Lung (tissue), 12 donors: ENCODE results near the gene CHEK1. TPM values are rescaled to one million over a fixed set of nuclear protein-coding genes. Genes with fewer than 3 reads are reported as not detected.

Experiments used
- ATAC-seq: fragments of 200-7000 bp; cut with Tn5 transposase; one replicate; pipeline ENCODE4 v1.9.1; 2020; ENCODE audit warnings: moderate number of reproducible peaks; ENCODE audit not compliant: insufficient read depth, low FRiP score
- DNase-seq, 3 donors: peaks; one replicate each; pipeline ENCODE4 v3.0.0-alpha.2; 2013 to 2017
- H3K27ac ChIP-seq, 2 donors: one replicate each; pipeline ENCODE4 v1.5.1; 2013; ENCODE audit warnings: mild to moderate bottlenecking in 2 of 2, moderate library complexity in 2 of 2, control low read depth in 1 of 2, inconsistent platforms in 1 of 2, low read depth in 1 of 2, low read length in 1 of 2
- H3K27me3 ChIP-seq, 3 donors: one replicate each; pipeline ENCODE4 v1.5.1; 2013; ENCODE audit warnings: low read length in 2 of 3; ENCODE audit not compliant: control insufficient read depth in 3 of 3, insufficient read depth in 3 of 3
- H3K36me3 ChIP-seq, 4 donors: one replicate each; pipeline ENCODE4 v1.5.1; 2013; ENCODE audit warnings: low read length in 4 of 4, mild to moderate bottlenecking in 1 of 4, moderate library complexity in 1 of 4; ENCODE audit not compliant: control insufficient read depth in 4 of 4, insufficient read depth in 4 of 4
- H3K4me1 ChIP-seq, 5 donors: one replicate each; pipeline ENCODE4 v1.5.1; 2013; ENCODE audit warnings: low read length in 5 of 5, mild to moderate bottlenecking in 2 of 5, moderate library complexity in 1 of 5; ENCODE audit not compliant: control insufficient read depth in 5 of 5, insufficient read depth in 5 of 5
- H3K4me3 ChIP-seq: one replicate; pipeline ENCODE4 v1.5.1; 2013; ENCODE audit warnings: mild to moderate bottlenecking, control low read depth, moderate library complexity
- H3K9ac ChIP-seq, 2 donors: one replicate each; pipeline ENCODE4 v1.5.1; 2013; ENCODE audit warnings: low read length in 2 of 2, control low read depth in 1 of 2; ENCODE audit not compliant: insufficient read depth in 1 of 2
- H3K9me3 ChIP-seq, 4 donors: one replicate each; pipeline ENCODE4 v1.5.1; 2013; ENCODE audit warnings: low read length in 3 of 4, mild to moderate bottlenecking in 1 of 4, moderate library complexity in 1 of 4; ENCODE audit not compliant: control insufficient read depth in 4 of 4, insufficient read depth in 3 of 4
- CTCF ChIP-seq: IDR thresholded peaks from 2 replicates; pipeline ENCODE4 v1.5.1; 2012; ENCODE audit warnings: mild to moderate bottlenecking; ENCODE audit errors: control extremely low read depth, extremely low read depth
- WGBS, 2 donors: extraction: QIAGEN DNeasy Blood & Tissue Kit; methylation state at CpG; one replicate each; pipeline ENCODE4 v1.1.7; 2013; 5-methylcytosine and 5-hydroxymethylcytosine counted together
- polyA plus RNA-seq, 2 donors: library from polyadenylated mRNA; stranded (reverse); fragments of 200-250 nt; gene quantifications; one replicate each; pipeline ENCODE4 v1.2.1, GENCODE V29; 2013
- total RNA-seq, 2 donors: library from RNA; depleted of rRNA in 1 of 2; stranded (reverse); fragments of >200 nt in 1 of 2; gene quantifications; one replicate each; pipeline ENCODE4 v1.2.1, GENCODE V29; 2014 to 2021
- donor health status: control.
- donor health status: control.
- donor health status: Bipolar disorder and iron deficiency.
- donor health status: healthy.
- donor health status: DM: yes; HTN: yes; CAD: no.

Gene CHEK1
- total and polyA plus RNA-seq, 4 donors: 2.3 to 6.4 (median 4.1) TPM

DNA sequence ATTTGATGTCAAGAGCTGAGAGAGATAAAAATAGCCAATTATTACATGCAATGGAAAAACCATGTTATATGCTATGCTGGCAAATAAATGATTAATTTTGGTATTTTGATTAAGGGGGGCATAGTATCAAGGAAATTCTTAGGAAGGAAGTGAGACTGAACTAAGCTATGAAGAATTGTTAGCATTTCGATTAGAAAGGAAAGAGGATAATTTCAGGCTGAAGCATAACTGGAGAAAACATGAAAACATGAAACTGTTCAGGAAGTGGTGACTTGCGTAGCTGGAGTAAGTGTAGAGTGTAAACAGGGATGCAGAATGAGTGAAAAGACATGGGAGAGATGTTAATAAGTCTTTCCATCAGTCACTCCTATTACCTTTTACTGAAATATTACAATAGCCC, 49.2 kb downstream of the CHEK1 start:
- WGBS, 2 donors: 70 to 82% methylated on average over 2 of the region's 2 CpGs
- no peak overlapping the region for H3K9ac ChIP-seq
- no peak for DNase-seq
- no peaks in the 10 kb centered on the region for H3K9me3 ChIP-seq
- TF ChIP-seq CTCF: no peak
- no peak overlapping the region for H3K4me3 ChIP-seq
- no peaks in the 10 kb centered on the region for H3K27me3 ChIP-seq
- peaks cover 0 to 5% (median 2%) of the 10 kb centered on the region in 4 donors for H3K36me3 ChIP-seq
- no peak overlapping the region for H3K27ac ChIP-seq
- no peaks in the 10 kb centered on the region for H3K4me1 ChIP-seq
- ATAC-seq: no peak

DNA sequence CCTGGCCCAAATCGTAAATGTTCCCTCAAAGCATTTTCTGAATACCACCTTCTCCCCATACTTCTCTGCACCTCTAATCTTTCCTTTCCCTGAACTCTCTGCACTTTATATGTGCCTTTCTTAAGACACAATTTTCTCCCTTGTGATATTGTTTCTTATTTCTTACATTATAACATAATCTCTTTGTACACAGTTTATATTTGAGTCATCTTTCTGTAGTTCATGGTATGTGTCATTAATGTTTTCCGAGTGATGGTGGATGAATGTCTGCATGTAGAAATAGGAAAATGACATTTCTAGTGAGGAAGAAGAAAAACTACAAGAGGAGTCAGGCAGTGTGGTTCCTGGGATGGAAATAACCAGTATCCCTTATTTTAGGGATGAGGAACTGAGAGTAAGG, 50.2 kb downstream of the CHEK1 start:
- 89 to 94% methylated on average over 2 of the region's 2 CpGs for WGBS, 2 donors
- no peak overlapping the region for H3K4me3 ChIP-seq
- no peak for DNase-seq
- H3K36me3 ChIP-seq: peaks cover 0 to 5% (median 2%) of the 10 kb centered on the region in 4 donors
- no peak overlapping the region for H3K27ac ChIP-seq
- H3K9me3 ChIP-seq: no peaks in the 10 kb centered on the region
- no peaks in the 10 kb centered on the region for H3K4me1 ChIP-seq
- no peaks in the 10 kb centered on the region for H3K27me3 ChIP-seq
- no peak for TF ChIP-seq CTCF
- no peak for ATAC-seq
- no peak overlapping the region for H3K9ac ChIP-seq

GRCh38 chr11:125679397-125679796, 54.4 kb downstream of the CHEK1 start:
- H3K36me3 ChIP-seq: peaks cover 0 to 5% (median 2%) of the 10 kb centered on the region in 4 donors
- H3K4me3 ChIP-seq: no peak overlapping the region
- H3K27me3 ChIP-seq: no peaks in the 10 kb centered on the region
- WGBS, 2 donors: 96 to 99% methylated on average over 4 of the region's 4 CpGs
- H3K4me1 ChIP-seq: peaks cover 0 to 7% (median 0%) of the 10 kb centered on the region in 5 donors
- no peak for TF ChIP-seq CTCF
- ATAC-seq: no peak
- no peak overlapping the region for H3K9ac ChIP-seq
- H3K27ac ChIP-seq: no peak overlapping the region
- no peak for DNase-seq
- no peaks in the 10 kb centered on the region for H3K9me3 ChIP-seq

DNA sequence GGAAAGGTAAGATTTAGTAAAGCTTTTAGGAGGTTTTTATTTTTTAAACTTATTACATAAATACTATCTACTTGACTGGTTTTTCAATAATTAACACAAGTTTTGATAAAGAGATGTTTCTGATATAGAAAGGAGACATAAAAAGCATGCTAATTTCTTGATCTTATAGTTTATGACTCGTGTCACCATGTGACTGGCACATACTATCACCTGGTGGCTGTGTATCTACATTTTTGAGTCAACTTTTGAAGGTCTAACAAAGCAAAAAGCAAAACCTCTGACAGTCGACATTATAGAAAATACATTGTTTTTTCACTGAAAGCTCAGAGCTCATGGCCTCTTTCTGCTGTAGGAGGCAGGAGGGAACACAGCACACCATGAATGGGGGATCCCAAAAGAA, 54.9 kb downstream of the CHEK1 start:
- H3K9me3 ChIP-seq: no peaks in the 10 kb centered on the region
- H3K4me3 ChIP-seq: no peak overlapping the region
- H3K27ac ChIP-seq: no peak overlapping the region
- 93 to 94% methylated on average over 2 of the region's 2 CpGs for WGBS, 2 donors
- H3K36me3 ChIP-seq: peaks cover 0 to 5% (median 2%) of the 10 kb centered on the region in 4 donors
- no peak for DNase-seq
- no peak for TF ChIP-seq CTCF
- H3K4me1 ChIP-seq: peaks cover 0 to 7% (median 0%) of the 10 kb centered on the region in 5 donors
- ATAC-seq: no peak
- no peaks in the 10 kb centered on the region for H3K27me3 ChIP-seq
- H3K9ac ChIP-seq: no peak overlapping the region
